Stomach smooth muscle (tissue), 2 donors: Measurements from ENCODE around the gene CYB5R4.

ENCODE experiments used
- H3K27ac ChIP-seq: one replicate; pipeline ENCODE4 v1.7.0; 2013; ENCODE audit warnings: mild to moderate bottlenecking, low read length, inconsistent platforms
- H3K27me3 ChIP-seq, 2 donors: one replicate each; pipeline ENCODE4 v1.7.0; 2013; ENCODE audit warnings: low read length in 2 of 2; ENCODE audit not compliant: insufficient read depth in 2 of 2, control insufficient read depth in 1 of 2
- H3K36me3 ChIP-seq, 2 donors: one replicate each; pipeline ENCODE4 v1.7.0; 2013; ENCODE audit warnings: low read length in 2 of 2; ENCODE audit not compliant: control insufficient read depth in 2 of 2, insufficient read depth in 2 of 2
- H3K4me1 ChIP-seq: one replicate; pipeline ENCODE4 v1.7.0; 2013; ENCODE audit warnings: low read length; ENCODE audit not compliant: control insufficient read depth, insufficient read depth
- H3K4me3 ChIP-seq, 2 donors: one replicate each; pipeline ENCODE4 v1.7.0; 2013; ENCODE audit warnings: low read length in 2 of 2
- H3K9ac ChIP-seq, 2 donors: one replicate each; pipeline ENCODE4 v1.7.0; 2013; ENCODE audit warnings: low read length in 2 of 2, mild to moderate bottlenecking in 1 of 2
- H3K9me3 ChIP-seq, 2 donors: one replicate each; pipeline ENCODE4 v1.7.0; 2013; ENCODE audit warnings: low read length in 2 of 2; ENCODE audit not compliant: control insufficient read depth in 2 of 2
- donor health status: healthy.
- donor health status: Pancreatic carcinoma.

Gene CYB5R4

DNA sequence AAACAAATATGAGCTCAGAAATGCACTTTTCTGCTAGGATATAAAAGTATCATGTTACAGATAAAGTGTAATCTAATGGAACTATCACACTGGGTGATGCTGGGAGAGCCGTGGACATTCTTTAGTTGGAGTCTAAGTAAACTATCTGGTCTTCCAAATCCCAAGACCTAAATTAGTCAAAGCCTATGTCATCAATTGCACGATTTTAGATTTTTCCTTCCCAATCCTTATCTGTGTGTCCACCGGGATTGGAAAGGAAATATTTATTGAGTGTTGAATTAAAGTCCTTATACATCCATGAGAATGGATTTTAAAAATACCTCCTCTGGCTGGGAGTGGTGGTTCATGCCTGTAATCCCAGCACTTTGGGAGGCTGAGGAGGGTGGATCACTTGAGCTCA, 154.4 kb downstream of the CYB5R4 start:
- Histone ChIP-seq H3K4me3 (no peak overlapping the region), H3K27ac (no peak overlapping the region), H3K4me1 (no peaks in the 10 kb centered on the region), H3K9me3 (no peaks in the 10 kb centered on the region), H3K36me3 (no peaks in the 10 kb centered on the region), H3K27me3 (peaks cover 0 to 4% of the 10 kb centered on the region in 2 donors), H3K9ac (no peak overlapping the region)

DNA sequence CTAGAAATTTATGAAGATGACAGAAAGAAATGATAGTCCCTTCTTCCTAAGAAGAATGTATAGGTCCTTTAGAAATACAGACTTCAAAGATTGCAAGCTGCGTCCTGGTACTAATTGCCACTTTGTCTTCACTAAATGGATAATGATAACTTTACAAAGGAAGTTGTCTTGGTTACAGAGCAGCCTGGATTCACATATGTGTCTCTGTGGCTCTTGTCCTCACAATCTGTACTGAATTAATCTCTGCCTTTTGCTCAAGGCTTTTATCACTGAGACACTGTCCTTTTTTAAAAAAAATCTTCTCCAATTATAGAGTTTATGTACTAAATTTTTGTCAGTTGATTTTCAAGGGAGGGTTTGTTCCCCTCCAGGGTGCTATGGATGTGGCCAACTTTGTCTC, 156.5 kb downstream of the CYB5R4 start:
- H3K9ac ChIP-seq: no peak overlapping the region
- H3K4me3 ChIP-seq: no peak overlapping the region
- H3K27ac ChIP-seq: no peak overlapping the region
- H3K36me3 ChIP-seq: no peaks in the 10 kb centered on the region
- H3K27me3 ChIP-seq: peaks cover 0 to 5% of the 10 kb centered on the region in 2 donors
- H3K9me3 ChIP-seq: no peaks in the 10 kb centered on the region
- H3K4me1 ChIP-seq: no peaks in the 10 kb centered on the region
